Adrenal gland (tissue), 12 donors: ENCODE measurements around the gene DNM2. TPM values are rescaled to one million over a fixed set of nuclear protein-coding genes. Genes with fewer than 3 reads are reported as not detected.
A peak's percentile ranks its signal among the peaks of the same experiment; 100 is the strongest.
"Not testable (repeated sequence)": the region's sequence is repeated elsewhere in the genome, so short reads cannot be mapped to it uniquely, and the experiment has no call there.

ENCODE experiments used
- DNase-seq, 7 donors: peaks; one replicate each; pipeline ENCODE4 v3.0.0-alpha.2; 2019 to 2020
- H3K27ac ChIP-seq, 5 donors: fragments of 200-600 bp; sonication (generic) in 4 of 5; 1 replicate in 3 of 5; 2 replicates in 2 of 5; pipeline versions ENCODE4 v1.5.1 to v1.8.0; 2016 to 2020; ENCODE audit warnings: mild to moderate bottlenecking in 1 of 5
- H3K27me3 ChIP-seq: fragments of 200-600 bp; 2 replicates; pipeline ENCODE4 v1.8.0; 2021
- H3K36me3 ChIP-seq, 2 donors: fragments of 200-600 bp; replicated peaks in 1 of 2; 1 replicate in 1 of 2; 2 replicates in 1 of 2; pipeline versions ENCODE4 v1.5.1 to v1.8.0; 2018 to 2022
- H3K4me1 ChIP-seq, 2 donors: fragments of 200-600 bp; replicated peaks in 1 of 2; 1 replicate in 1 of 2; 2 replicates in 1 of 2; pipeline versions ENCODE4 v1.5.1 to v1.8.0; 2018 to 2021
- H3K4me3 ChIP-seq, 4 donors: fragments of 200-600 bp; sonication (generic) in 3 of 4; one replicate each; pipeline ENCODE4 v1.5.1; 2016 to 2018
- H3K9me3 ChIP-seq, 3 donors: fragments of 200-600 bp; sonication (generic) in 1 of 3; replicated peaks in 1 of 3; 1 replicate in 2 of 3; 2 replicates in 1 of 3; pipeline versions ENCODE4 v1.5.1 to v1.8.0; 2016 to 2021
- CTCF ChIP-seq, 6 experiments: fragments of 450-650 bp in 4 of 6; fragments of 200-600 bp in 2 of 6; sonication (generic) in 1 of 6; IDR thresholded peaks; 1 replicate in 5 of 6; 2 replicates in 1 of 6; pipeline versions ENCODE4 v1.5.1 to v1.8.0; 2016 to 2021; ENCODE audit warnings: antibody characterized with exemption in 6 of 6, mild to moderate bottlenecking in 2 of 6, moderate library complexity in 1 of 6
- POLR2A ChIP-seq, 2 donors: fragments of 450-650 bp; IDR thresholded peaks; one replicate each; pipeline ENCODE4 v1.6.1; 2017; ENCODE audit warnings: antibody characterized with exemption in 2 of 2, mild to moderate bottlenecking in 2 of 2, moderate library complexity in 1 of 2
- WGBS, 4 donors: extraction: QIAGEN DNeasy Blood & Tissue Kit in 2 of 4; methylation state at CpG; one replicate each; pipeline versions ENCODE4 v1.1.5 to v1.1.7; 2013 to 2017; 5-methylcytosine and 5-hydroxymethylcytosine counted together
- intact Hi-C, 2 donors: fragments of 100-400 bp; cut with DNase I; formaldehyde crosslinking; loops; one replicate each; pipeline versions ENCODE4 v1.14.1 to v1.15.0; 2022 to 2023
- polyA plus RNA-seq, 3 donors: library from polyadenylated mRNA; stranded (reverse); fragments of 200-250 nt in 2 of 3; fragments of 350-450 nt in 1 of 3; fragmentation: Illumina TruSeq in 1 of 3; extraction: RNeasy Lipid Tissue Mini Kit (QIAGEN cat#74804) in 1 of 3; gene quantifications; one replicate each; pipeline ENCODE4 v1.2.3, GENCODE V29; 2013 to 2014
- total RNA-seq, 9 donors: library from RNA; depleted of rRNA in 4 of 9; stranded (reverse); fragments of >200 nt in 4 of 9; fragments of 120-200 nt in 1 of 9; fragmentation: NEBNext Ultra II Directional in 1 of 9; extraction: Animal tissue kit (Norgen Biotek cat#: 25700) in 1 of 9; gene quantifications; one replicate each; pipeline versions ENCODE4 v1.1.0 to v1.2.4, GENCODE V29; 2013 to 2023
- donor health status: healthy with polysubstance abuse.
- donor health status: Bipolar disorder and iron deficiency.
- donor health status: DM: yes; HTN: yes; CAD: no.
- donor health status: DM: no; HTN: no; CAD: no.
- donor health status: DM: no; HTN: no; CAD: no.
- donor health status: DM: yes; HTN: yes; CAD: no.

The DNM2 gene
- total and polyA plus RNA-seq, 12 donors: 73.3 to 196 (median 153) TPM

- H3K36me3 ChIP-seq: no peaks in the 10 kb centered on the region
- TF ChIP-seq CTCF (IDR thresholded peaks at IDR 0.05) (peak; percentile 75 to 87 (median 81)), POLR2A (IDR thresholded peaks at IDR 0.05) (no peak)
- H3K4me1 ChIP-seq: peaks cover 0 to 5% of the 10 kb centered on the region in 2 donors
- H3K27ac ChIP-seq: peak overlapping the region in 1 of 5 donors; percentile 10
- no peaks in the 10 kb centered on the region for H3K27me3 ChIP-seq
- no peak overlapping the region for H3K4me3 ChIP-seq
- 7 to 12% (median 8%) methylated on average over 6 of the region's 6 CpGs for WGBS, 4 donors
- DNase-seq: peak; percentile 78 to 92 (median 87)
- intact Hi-C loops: loop anchor here in 1 of 2 donors (10.0 kb wide), 1 partner anchor 150 kb away; the partner anchor contains the start of gene DNM2
- no peaks in the 10 kb centered on the region for H3K9me3 ChIP-seq
Observed at GRCh38 chr19:10864538-10864899, 146.6 kb downstream of the DNM2 start.

- 77 to 88% (median 86%) methylated on average over 10 of the region's 10 CpGs for WGBS, 4 donors
- no peaks in the 10 kb centered on the region for H3K36me3 ChIP-seq
- no peaks in the 10 kb centered on the region for H3K27me3 ChIP-seq
- peaks cover 0 to 5% of the 10 kb centered on the region in 2 donors for H3K4me1 ChIP-seq
- TF ChIP-seq CTCF (IDR thresholded peaks at IDR 0.05) (no peak), POLR2A (IDR thresholded peaks at IDR 0.05) (no peak)
- no peak overlapping the region for H3K4me3 ChIP-seq
- DNase-seq: no peak
- intact Hi-C loops: loop anchor here (5.0 to 10.0 kb wide), 2 partner anchors 149 to 152 kb away; partner anchors contain the start of gene DNM2 (in 2 of the 2)
- H3K27ac ChIP-seq: no peak overlapping the region
- no peaks in the 10 kb centered on the region for H3K9me3 ChIP-seq
Observed at GRCh38 chr19:10866495-10866894, 148.6 kb downstream of the DNM2 start.

GRCh38 chr19:10868872-10869547 lies 151.1 kb downstream of the DNM2 start:
- H3K9me3 ChIP-seq: no peaks in the 10 kb centered on the region
- peak in 1 of 7 donors; percentile 24 for DNase-seq
- H3K4me3 ChIP-seq: no peak overlapping the region
- peaks cover 11% of the 10 kb centered on the region in 2 donors for H3K4me1 ChIP-seq
- H3K27ac ChIP-seq: no peak overlapping the region
- WGBS, 4 donors: 78 to 93% (median 88%) methylated on average over 10 of the region's 10 CpGs
- H3K27me3 ChIP-seq: no peaks in the 10 kb centered on the region
- H3K36me3 ChIP-seq: no peaks in the 10 kb centered on the region
- intact Hi-C loops: loop anchor here (5.0 to 10.0 kb wide), 2 partner anchors 152 to 154 kb away; partner anchors contain the start of gene DNM2 (in 2 of the 2)
- TF ChIP-seq POLR2A (IDR thresholded peaks at IDR 0.05) (no peak), CTCF (IDR thresholded peaks at IDR 0.05) (no peak)

GRCh38 chr19:10869872-10870311 lies 152.0 kb downstream of the DNM2 start:
- H3K27ac ChIP-seq, H3K36me3 ChIP-seq, H3K27me3 ChIP-seq, H3K4me3 ChIP-seq, H3K9me3 ChIP-seq: not testable (repeated sequence)
- H3K4me1 ChIP-seq: peaks cover 6 to 12% of the 10 kb centered on the region in 2 donors
- WGBS, 4 donors: 79 to 92% (median 90%) methylated on average over 10 to 11 of the region's 11 CpGs
- intact Hi-C loops: loop anchor here (5.0 to 10.0 kb wide), 4 partner anchors 52 to 155 kb away; partner anchors contain the start of genes DNM2 (in 2 of the 2), TIMM29 (in 1 of the 2) and YIPF2 (in 1 of the 2)
- DNase-seq: peak in 6 of 7 donors; percentile 37 to 75 (median 56)
